HL-60 (cell line): Measurements from ENCODE around the gene RASSF5.

ENCODE experiments used
- CTCF ChIP-seq: IDR thresholded peaks from one replicate; pipeline ENCODE4 v1.5.1; 2011; ENCODE audit warnings: low read length, control low read depth, inconsistent platforms; ENCODE audit not compliant: insufficient read depth
- POLR2AphosphoS5 ChIP-seq: IDR thresholded peaks from 2 replicates; pipeline ENCODE4 v1.6.1; 2012; ENCODE audit warnings: low read depth
- REST ChIP-seq: IDR thresholded peaks from 2 replicates; pipeline ENCODE4 v1.6.1; 2012; ENCODE audit warnings: low read depth; ENCODE audit not compliant: insufficient replicate concordance

- TF ChIP-seq REST (no peak), CTCF (no peak), POLR2AphosphoS5 (no peak)
These were observed 71.0 kb downstream of the RASSF5 start for GRCh38 chr1:206578068-206578977.
